ENCODE results near the gene ZGPAT. TPM values are rescaled to one million over a fixed set of nuclear protein-coding genes. Genes with fewer than 3 reads are reported as not detected.

The ZGPAT gene
- total and polyA plus RNA-seq, 2 of the 13 experiments (the other 11 are each of a cell fraction or from before 2014, with no cell fraction given), result 23.0 to 41.9 TPM

GRCh38 chr20:63782521-63782971 lies 74.7 kb downstream of the ZGPAT start (continued):
- TF ChIP-seq, protein P1, sequence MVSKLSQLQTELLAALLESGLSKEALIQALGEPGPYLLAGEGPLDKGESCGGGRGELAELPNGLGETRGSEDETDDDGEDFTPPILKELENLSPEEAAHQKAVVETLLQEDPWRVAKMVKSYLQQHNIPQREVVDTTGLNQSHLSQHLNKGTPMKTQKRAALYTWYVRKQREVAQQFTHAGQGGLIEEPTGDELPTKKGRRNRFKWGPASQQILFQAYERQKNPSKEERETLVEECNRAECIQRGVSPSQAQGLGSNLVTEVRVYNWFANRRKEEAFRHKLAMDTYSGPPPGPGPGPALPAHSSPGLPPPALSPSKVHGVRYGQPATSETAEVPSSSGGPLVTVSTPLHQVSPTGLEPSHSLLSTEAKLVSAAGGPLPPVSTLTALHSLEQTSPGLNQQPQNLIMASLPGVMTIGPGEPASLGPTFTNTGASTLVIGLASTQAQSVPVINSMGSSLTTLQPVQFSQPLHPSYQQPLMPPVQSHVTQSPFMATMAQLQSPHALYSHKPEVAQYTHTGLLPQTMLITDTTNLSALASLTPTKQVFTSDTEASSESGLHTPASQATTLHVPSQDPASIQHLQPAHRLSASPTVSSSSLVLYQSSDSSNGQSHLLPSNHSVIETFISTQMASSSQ (IDR thresholded peaks at IDR 0.05; ENCODE audit: low read depth), result no peak
- TF ChIP-seq, protein P1 (CRISPR knock-in tag; IDR thresholded peaks at IDR 0.05; ENCODE audit: borderline replicate concordance), result peak; percentile 43; the same call in 1 of the 2 replicates
- TF ChIP-seq ZFP90 (CRISPR knock-in tag; IDR thresholded peaks at IDR 0.05; ENCODE audit: borderline replicate concordance) (no peak), SSRP1 (CRISPR knock-in tag; IDR thresholded peaks at IDR 0.05) (no peak), FLYWCH1 (CRISPR knock-in tag; IDR thresholded peaks at IDR 0.05) (no peak), MTA1 (CRISPR knock-in tag; IDR thresholded peaks at IDR 0.05; ENCODE audit: borderline replicate concordance) (0 out of 2 replicates have a peak, but pooled peaks have one; percentile 52), PBX2 (CRISPR knock-in tag; IDR thresholded peaks at IDR 0.05) (no peak), ZMYM3 (CRISPR knock-in tag; IDR thresholded peaks at IDR 0.05) (no peak), AFF4 (CRISPR knock-in tag; IDR thresholded peaks at IDR 0.05) (no peak), RFX3 (CRISPR knock-in tag; IDR thresholded peaks at IDR 0.05) (no peak), KLF6 (CRISPR knock-in tag; IDR thresholded peaks at IDR 0.05) (no peak), RXRB (CRISPR knock-in tag; IDR thresholded peaks at IDR 0.05; ENCODE audit: borderline replicate concordance) (no peak), ZNF790 (CRISPR knock-in tag; IDR thresholded peaks at IDR 0.05; ENCODE audit: borderline replicate concordance) (no peak), GATAD1 (CRISPR knock-in tag; IDR thresholded peaks at IDR 0.05) (no peak), ZNF101 (CRISPR knock-in tag; IDR thresholded peaks at IDR 0.05; ENCODE audit: borderline replicate concordance, low read depth) (no peak), SNRNP70 (IDR thresholded peaks at IDR 0.05; ENCODE audit: low read depth, low read length) (no peak), NR2F2 (IDR thresholded peaks at IDR 0.05; ENCODE audit: borderline replicate concordance, low read depth) (no peak), MIER2 (CRISPR knock-in tag; IDR thresholded peaks at IDR 0.05) (no peak)
- TF ChIP-seq, protein P2, sequence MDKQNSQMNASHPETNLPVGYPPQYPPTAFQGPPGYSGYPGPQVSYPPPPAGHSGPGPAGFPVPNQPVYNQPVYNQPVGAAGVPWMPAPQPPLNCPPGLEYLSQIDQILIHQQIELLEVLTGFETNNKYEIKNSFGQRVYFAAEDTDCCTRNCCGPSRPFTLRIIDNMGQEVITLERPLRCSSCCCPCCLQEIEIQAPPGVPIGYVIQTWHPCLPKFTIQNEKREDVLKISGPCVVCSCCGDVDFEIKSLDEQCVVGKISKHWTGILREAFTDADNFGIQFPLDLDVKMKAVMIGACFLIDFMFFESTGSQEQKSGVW (CRISPR knock-in tag; IDR thresholded peaks at IDR 0.05; ENCODE audit: borderline replicate concordance), result no peak
- TF ChIP-seq, protein P3, sequence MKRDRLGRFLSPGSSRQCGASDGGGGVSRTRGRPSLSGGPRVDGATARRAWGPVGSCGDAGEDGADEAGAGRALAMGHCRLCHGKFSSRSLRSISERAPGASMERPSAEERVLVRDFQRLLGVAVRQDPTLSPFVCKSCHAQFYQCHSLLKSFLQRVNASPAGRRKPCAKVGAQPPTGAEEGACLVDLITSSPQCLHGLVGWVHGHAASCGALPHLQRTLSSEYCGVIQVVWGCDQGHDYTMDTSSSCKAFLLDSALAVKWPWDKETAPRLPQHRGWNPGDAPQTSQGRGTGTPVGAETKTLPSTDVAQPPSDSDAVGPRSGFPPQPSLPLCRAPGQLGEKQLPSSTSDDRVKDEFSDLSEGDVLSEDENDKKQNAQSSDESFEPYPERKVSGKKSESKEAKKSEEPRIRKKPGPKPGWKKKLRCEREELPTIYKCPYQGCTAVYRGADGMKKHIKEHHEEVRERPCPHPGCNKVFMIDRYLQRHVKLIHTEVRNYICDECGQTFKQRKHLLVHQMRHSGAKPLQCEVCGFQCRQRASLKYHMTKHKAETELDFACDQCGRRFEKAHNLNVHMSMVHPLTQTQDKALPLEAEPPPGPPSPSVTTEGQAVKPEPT (CRISPR knock-in tag; IDR thresholded peaks at IDR 0.05; ENCODE audit: low read depth), result no peak
